ENCODE measurements around the gene ITFG2. TPM values are rescaled to one million over a fixed set of nuclear protein-coding genes. Genes with fewer than 3 reads are reported as not detected.

Gene ITFG2
- polyA plus RNA-seq, 1 donor (not counting 4 experiments of a cell fraction or from before 2014, with no cell fraction given), result 13.0 TPM

DNA sequence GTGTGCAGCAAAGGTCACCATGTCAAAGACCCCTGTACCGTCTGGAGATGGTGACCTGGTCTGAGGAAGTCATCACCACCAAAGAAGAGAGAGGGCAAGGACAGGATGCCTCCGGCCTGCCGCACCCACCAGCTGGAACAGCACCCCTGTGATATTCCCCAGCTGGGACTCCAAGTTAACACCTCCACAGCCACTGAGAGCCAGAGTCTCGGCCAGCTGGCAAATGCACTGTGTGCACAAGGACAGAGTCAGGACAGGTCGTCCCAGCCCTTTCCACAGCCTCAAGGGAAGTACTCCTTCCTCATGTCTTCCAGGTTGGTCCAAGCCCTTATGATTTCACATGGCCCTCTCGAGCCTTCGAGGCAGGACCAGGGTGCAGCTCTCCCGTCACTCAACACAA lies 37.0 kb upstream of the ITFG2 start:
- Histone ChIP-seq H3K27ac (ENCODE audit: control insufficient read depth, insufficient read depth, low read length) (no peak overlapping the region), H3K27me3 (ENCODE audit: control insufficient read depth, extremely low read depth, insufficient read depth, low read length) (no peaks in the 10 kb centered on the region), H3K79me2 (ENCODE audit: control insufficient read depth, insufficient read depth, low read length) (no peaks in the 10 kb centered on the region), H3K36me3 (ENCODE audit: control insufficient read depth in 2 of 2, extremely low read depth in 1 of 2, insufficient read depth in 2 of 2, low read length in 2 of 2) (no peaks in the 10 kb centered on the region), H3K9ac (ENCODE audit: control insufficient read depth, extremely low read depth, insufficient read depth, low read length) (no peak overlapping the region), H3K9me3 (ENCODE audit: control insufficient read depth, low read depth, low read length) (no peaks in the 10 kb centered on the region), H3K4me1 (ENCODE audit: control insufficient read depth, extremely low read depth, insufficient read depth, low read length) (no peaks in the 10 kb centered on the region), H4K20me1 (ENCODE audit: control insufficient read depth, extremely low read depth, insufficient read depth, low read length) (no peaks in the 10 kb centered on the region), H2AFZ (ENCODE audit: control insufficient read depth, low read length) (no peak overlapping the region), H3K4me3 (ENCODE audit: control insufficient read depth in 2 of 3, extremely low read depth in 1 of 3, insufficient read depth in 2 of 3, low read depth in 1 of 3, low read length in 3 of 3) (no peak overlapping the region), H3K9me1 (ENCODE audit: control insufficient read depth, extremely low read depth, insufficient read depth, low read length) (no peaks in the 10 kb centered on the region), H3K4me2 (ENCODE audit: control insufficient read depth, extremely low read depth, insufficient read depth, low read depth, low read length) (no peak overlapping the region)
- FAIRE-seq (no peak), DNase-seq (ENCODE audit: low read depth, low spot score) (no peak)
- TF ChIP-seq EZH2 (IDR thresholded peaks at IDR 0.05; ENCODE audit: low read length), result no peak
- TF ChIP-seq, protein P1, sequence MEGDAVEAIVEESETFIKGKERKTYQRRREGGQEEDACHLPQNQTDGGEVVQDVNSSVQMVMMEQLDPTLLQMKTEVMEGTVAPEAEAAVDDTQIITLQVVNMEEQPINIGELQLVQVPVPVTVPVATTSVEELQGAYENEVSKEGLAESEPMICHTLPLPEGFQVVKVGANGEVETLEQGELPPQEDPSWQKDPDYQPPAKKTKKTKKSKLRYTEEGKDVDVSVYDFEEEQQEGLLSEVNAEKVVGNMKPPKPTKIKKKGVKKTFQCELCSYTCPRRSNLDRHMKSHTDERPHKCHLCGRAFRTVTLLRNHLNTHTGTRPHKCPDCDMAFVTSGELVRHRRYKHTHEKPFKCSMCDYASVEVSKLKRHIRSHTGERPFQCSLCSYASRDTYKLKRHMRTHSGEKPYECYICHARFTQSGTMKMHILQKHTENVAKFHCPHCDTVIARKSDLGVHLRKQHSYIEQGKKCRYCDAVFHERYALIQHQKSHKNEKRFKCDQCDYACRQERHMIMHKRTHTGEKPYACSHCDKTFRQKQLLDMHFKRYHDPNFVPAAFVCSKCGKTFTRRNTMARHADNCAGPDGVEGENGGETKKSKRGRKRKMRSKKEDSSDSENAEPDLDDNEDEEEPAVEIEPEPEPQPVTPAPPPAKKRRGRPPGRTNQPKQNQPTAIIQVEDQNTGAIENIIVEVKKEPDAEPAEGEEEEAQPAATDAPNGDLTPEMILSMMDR (optimal IDR thresholded peaks at IDR 0.05 in 1 of 3, IDR thresholded peaks at IDR 0.05 in 1 of 3, conservative IDR thresholded peaks at IDR 0.05 in 1 of 3; ENCODE audit: extremely low read depth in 1 of 3, insufficient read depth in 2 of 3, low read length in 3 of 3), result no peak
- dilution Hi-C loops (cut with MboI; ENCODE audit: extremely low pct_ligation_motif_present, low sequenced_read_pairs), result no loop called here

DNA sequence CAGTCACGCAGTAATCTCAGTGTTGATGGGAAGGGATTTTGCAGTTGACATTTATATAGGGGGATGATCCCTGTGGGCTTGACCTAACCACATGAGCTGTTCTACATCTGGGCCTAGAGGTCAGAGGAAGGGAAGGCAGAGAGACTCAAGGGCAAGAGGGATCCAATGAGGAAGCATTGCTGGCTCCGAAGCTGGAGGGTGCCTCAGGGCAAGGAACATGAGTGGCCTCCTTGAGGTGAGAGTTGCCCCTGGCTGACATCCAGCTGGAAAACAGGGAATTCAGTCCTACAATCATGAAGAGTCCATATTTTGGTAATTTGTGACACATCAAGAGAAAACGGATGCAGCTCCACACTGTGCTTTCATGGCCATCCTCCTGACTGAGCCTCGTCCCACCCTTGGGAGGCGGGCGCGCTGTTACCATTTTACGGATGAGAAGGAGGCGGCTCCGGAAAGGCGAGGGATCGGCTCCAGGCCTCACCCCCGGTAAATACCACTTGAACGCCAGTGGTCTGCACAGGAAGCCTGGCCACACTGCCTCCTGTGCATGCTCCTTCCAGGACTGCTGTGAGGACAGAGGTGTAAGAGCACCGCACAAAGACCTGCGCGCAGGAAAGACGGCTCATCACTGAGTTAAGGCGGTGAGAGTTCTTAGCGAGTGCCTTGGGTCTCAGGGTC lies 36.2 kb upstream of the ITFG2 start:
- Histone ChIP-seq H3K27ac (ENCODE audit: control insufficient read depth, insufficient read depth, low read length) (no peak overlapping the region), H3K4me3 (ENCODE audit: control insufficient read depth in 2 of 3, extremely low read depth in 1 of 3, insufficient read depth in 2 of 3, low read depth in 1 of 3, low read length in 3 of 3) (no peak overlapping the region), H3K9me1 (ENCODE audit: control insufficient read depth, extremely low read depth, insufficient read depth, low read length) (no peaks in the 10 kb centered on the region), H3K36me3 (ENCODE audit: control insufficient read depth in 2 of 2, extremely low read depth in 1 of 2, insufficient read depth in 2 of 2, low read length in 2 of 2) (no peaks in the 10 kb centered on the region), H3K9me3 (ENCODE audit: control insufficient read depth, low read depth, low read length) (no peaks in the 10 kb centered on the region), H3K4me2 (ENCODE audit: control insufficient read depth, extremely low read depth, insufficient read depth, low read depth, low read length) (no peak overlapping the region), H4K20me1 (ENCODE audit: control insufficient read depth, extremely low read depth, insufficient read depth, low read length) (no peaks in the 10 kb centered on the region), H3K4me1 (ENCODE audit: control insufficient read depth, extremely low read depth, insufficient read depth, low read length) (no peaks in the 10 kb centered on the region), H3K9ac (ENCODE audit: control insufficient read depth, extremely low read depth, insufficient read depth, low read length) (no peak overlapping the region), H3K79me2 (ENCODE audit: control insufficient read depth, insufficient read depth, low read length) (no peaks in the 10 kb centered on the region), H2AFZ (ENCODE audit: control insufficient read depth, low read length) (no peak overlapping the region), H3K27me3 (ENCODE audit: control insufficient read depth, extremely low read depth, insufficient read depth, low read length) (no peaks in the 10 kb centered on the region)
- FAIRE-seq, result no peak
- TF ChIP-seq, protein P1 (optimal IDR thresholded peaks at IDR 0.05 in 1 of 3, IDR thresholded peaks at IDR 0.05 in 1 of 3, conservative IDR thresholded peaks at IDR 0.05 in 1 of 3; ENCODE audit: extremely low read depth in 1 of 3, insufficient read depth in 2 of 3, low read length in 3 of 3), result no peak
- TF ChIP-seq EZH2 (IDR thresholded peaks at IDR 0.05; ENCODE audit: low read length), result no peak
- no peak for DNase-seq (ENCODE audit: low read depth, low spot score)
- dilution Hi-C loops (cut with MboI; ENCODE audit: extremely low pct_ligation_motif_present, low sequenced_read_pairs), result no loop called here
